ENCODE data around the gene ANO3. TPM values are rescaled to one million over a fixed set of nuclear protein-coding genes. Genes with fewer than 3 reads are reported as not detected.

The ANO3 gene
- total and polyA plus RNA-seq, 8 donors: 0.18 to 0.58 TPM; not detected in 6

- intact Hi-C loops (cut with DNase I; ENCODE audit: low total_unique reads): no loop called here
- no peaks in the 10 kb centered on the region for H3K27me3 ChIP-seq
- H3K4me1 ChIP-seq: peaks cover 0 to 28% (median 0%) of the 10 kb centered on the region in 4 donors
- peak in 1 of 2 donors; percentile 66 for DNase-seq
- no peaks in the 10 kb centered on the region for H3K36me3 ChIP-seq
- no peak overlapping the region for H3K4me3 ChIP-seq
- no peak overlapping the region for H3K27ac ChIP-seq
- 26 to 57% (median 38%) methylated on average over 1 of the region's 1 CpG for WGBS, 5 donors
- H3K9me3 ChIP-seq: no peaks in the 10 kb centered on the region
- no peak for TF ChIP-seq CTCF (IDR thresholded peaks at IDR 0.05)
- TF ChIP-seq POLR2A (IDR thresholded peaks at IDR 0.05): no peak
- TF ChIP-seq POLR2AphosphoS5 (IDR thresholded peaks at IDR 0.05): no peak
- TF ChIP-seq EP300 (IDR thresholded peaks at IDR 0.05): no peak
Observed at GRCh38 chr11:26704249-26704648, 372.3 kb downstream of the ANO3 start.

GRCh38 chr11:26706181-26706580, 374.3 kb downstream of the ANO3 start:
- no peak for DNase-seq
- Histone ChIP-seq H3K9me3 (no peaks in the 10 kb centered on the region), H3K4me1 (peaks cover 0 to 24% (median 0%) of the 10 kb centered on the region in 4 donors), H3K27ac (no peak overlapping the region), H3K27me3 (no peaks in the 10 kb centered on the region), H3K4me3 (no peak overlapping the region), H3K36me3 (no peaks in the 10 kb centered on the region)
- intact Hi-C loops (cut with DNase I; ENCODE audit: low total_unique reads): no loop called here
- WGBS, 5 donors: 57 to 66% (median 61%) methylated on average over 1 of the region's 1 CpG
- TF ChIP-seq POLR2AphosphoS5 (IDR thresholded peaks at IDR 0.05): no peak
- no peak for TF ChIP-seq EP300 (IDR thresholded peaks at IDR 0.05)
- TF ChIP-seq CTCF (IDR thresholded peaks at IDR 0.05): no peak
- TF ChIP-seq POLR2A (IDR thresholded peaks at IDR 0.05): no peak

GRCh38 chr11:26708736-26709456, 377.0 kb downstream of the ANO3 start:
- intact Hi-C loops (cut with DNase I; ENCODE audit: low total_unique reads): no loop called here
- Histone ChIP-seq H3K27ac (no peak overlapping the region), H3K9me3 (no peaks in the 10 kb centered on the region), H3K27me3 (no peaks in the 10 kb centered on the region), H3K4me3 (no peak overlapping the region), H3K4me1 (peaks cover 0 to 4% (median 0%) of the 10 kb centered on the region in 4 donors), H3K36me3 (no peaks in the 10 kb centered on the region)
- DNase-seq: no peak
- TF ChIP-seq EP300 (IDR thresholded peaks at IDR 0.05): no peak
- no peak for TF ChIP-seq CTCF (IDR thresholded peaks at IDR 0.05)
- no peak for TF ChIP-seq POLR2AphosphoS5 (IDR thresholded peaks at IDR 0.05)
- TF ChIP-seq POLR2A (IDR thresholded peaks at IDR 0.05): no peak
- 39 to 52% (median 43%) methylated on average over 2 of the region's 2 CpGs for WGBS, 5 donors

GRCh38 chr11:26710489-26710888, 378.6 kb downstream of the ANO3 start:
- no peaks in the 10 kb centered on the region for H3K9me3 ChIP-seq
- H3K27me3 ChIP-seq: no peaks in the 10 kb centered on the region
- no peaks in the 10 kb centered on the region for H3K4me1 ChIP-seq
- H3K36me3 ChIP-seq: no peaks in the 10 kb centered on the region
- DNase-seq: no peak
- intact Hi-C loops (cut with DNase I; ENCODE audit: low total_unique reads): no loop called here
- 81 to 92% (median 87%) methylated on average over 2 of the region's 2 CpGs for WGBS, 5 donors
- no peak overlapping the region for H3K4me3 ChIP-seq
- TF ChIP-seq POLR2AphosphoS5 (IDR thresholded peaks at IDR 0.05): no peak
- TF ChIP-seq CTCF (IDR thresholded peaks at IDR 0.05): no peak
- TF ChIP-seq POLR2A (IDR thresholded peaks at IDR 0.05): no peak
- TF ChIP-seq EP300 (IDR thresholded peaks at IDR 0.05): no peak
- H3K27ac ChIP-seq: no peak overlapping the region

Measured in stomach (tissue), 9 donors.